Activated CD4-positive, alpha-beta T cell treated with anti-CD3 and anti-CD28 coated beads for 36 hours (primary cell): Measurements from ENCODE around the gene S100A10. TPM values are rescaled to one million over a fixed set of nuclear protein-coding genes. Genes with fewer than 3 reads are reported as not detected.

Experiments used
- ATAC-seq: fragments of 200-7000 bp; cut with Tn5 transposase; one replicate; pipeline ENCODE4 v1.10.0; 2021; ENCODE audit warnings: mild to moderate bottlenecking, moderate library complexity
- CTCF ChIA-PET: fragments of 350-600 bp; sonication (Branson Sonifier 250); formaldehyde crosslinking; loops from one replicate; lab custom pipeline; 2021; ENCODE audit warnings: antibody characterized with exemption; lab: Charles Lee
- POLR2A ChIA-PET: fragments of 350-600 bp; sonication (Branson Sonifier 250); formaldehyde crosslinking; loops from one replicate; lab custom pipeline; 2021; ENCODE audit warnings: antibody characterized with exemption, inconsistent platforms; lab: Charles Lee
- DNase-seq: peaks from one replicate; pipeline ENCODE4 v3.0.0-alpha.2; 2020
- H3K27ac Mint-ChIP-seq: one replicate; pipeline ENCODE4 v1.8.0; 2021; ENCODE audit warnings: mixed read lengths
- H3K27me3 Mint-ChIP-seq: one replicate; pipeline ENCODE4 v1.8.0; 2021; ENCODE audit warnings: mixed read lengths
- H3K36me3 Mint-ChIP-seq: one replicate; pipeline ENCODE4 v1.8.0; 2021; ENCODE audit warnings: low read depth, mixed read lengths
- H3K4me1 Mint-ChIP-seq: one replicate; pipeline ENCODE4 v1.8.0; 2021; ENCODE audit warnings: mixed read lengths
- H3K4me3 Mint-ChIP-seq: one replicate; pipeline ENCODE4 v1.8.0; 2021; ENCODE audit warnings: mild to moderate bottlenecking, moderate library complexity, mixed read lengths
- H3K9me3 Mint-ChIP-seq: one replicate; pipeline ENCODE4 v1.8.0; 2021; ENCODE audit warnings: low read depth, mixed read lengths
- intact Hi-C, 2 experiments: fragments of 100-400 bp; cut with DNase I in 1 of 2; cut with micrococcal nuclease in 1 of 2; formaldehyde crosslinking; loops; one replicate each; pipeline versions ENCODE4 v1.14.2 to v1.15.1; 2022 to 2024; cut with DNase I, micrococcal nuclease
- total RNA-seq, 2 experiments: library from RNA; stranded (reverse); gene quantifications; one replicate each; pipeline ENCODE4 v1.2.3, GENCODE V29; 2021

S100A10 gene
- total RNA-seq, 2 experiments from 2014 or later = 230 to 246 TPM

DNA sequence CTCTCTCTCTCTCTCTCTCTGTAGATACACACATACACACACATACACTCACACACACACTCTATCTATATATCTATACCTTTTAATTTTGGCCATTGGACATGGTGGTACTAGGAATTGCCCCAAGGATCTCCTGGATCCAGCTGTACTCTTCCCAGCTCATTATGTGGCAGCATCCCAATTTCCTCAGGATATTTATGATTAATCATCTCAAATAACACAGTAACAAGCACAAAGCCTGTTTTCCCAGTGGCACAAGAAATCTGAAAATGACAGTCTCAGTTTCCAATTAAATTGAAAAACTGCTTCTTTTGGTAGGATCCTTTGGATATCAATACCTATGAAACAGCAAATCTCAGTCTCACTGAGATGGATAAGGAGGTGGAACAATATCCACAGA is 27.6 kb downstream of the S100A10 start:
- intact Hi-C loops = loop anchor here (5.0 to 10.0 kb wide), 2 partner anchors 34 to 219 kb away; no protein-coding TSS in a partner anchor
- no peak for ATAC-seq

DNA sequence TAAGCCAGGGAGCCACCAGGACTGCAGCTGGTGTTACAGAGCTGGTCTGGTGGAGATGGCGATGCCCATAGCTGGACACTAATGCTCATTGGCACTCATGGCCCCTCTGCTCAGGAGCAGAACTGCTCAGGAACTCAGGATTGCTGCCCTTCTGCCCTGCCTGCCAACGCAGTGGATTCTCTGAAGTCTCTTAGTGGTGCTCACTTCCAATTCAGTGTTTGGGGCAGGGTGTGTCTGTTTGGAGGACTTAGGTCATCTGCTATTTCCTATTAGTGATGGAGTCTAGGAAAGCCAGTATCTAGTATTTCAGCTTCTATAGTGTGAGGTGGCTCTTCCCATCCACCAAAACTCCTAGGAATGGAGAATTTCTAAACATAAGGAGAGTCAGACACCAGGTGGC is 29.1 kb downstream of the S100A10 start:
- ATAC-seq = no peak
- DNase-seq = no peak
- Mint-ChIP-seq H3K27me3 (no peaks in the 10 kb centered on the region), H3K36me3 (no peaks in the 10 kb centered on the region), H3K27ac (no peak overlapping the region), H3K9me3 (no peaks in the 10 kb centered on the region), H3K4me1 (peaks cover 9% of the 10 kb centered on the region), H3K4me3 (no peak overlapping the region)
- ChIA-PET POLR2A (interaction anchor here (0.6 kb wide), 1 partner anchor 22 kb away, joined by 10 read pairs; no protein-coding TSS in a partner anchor), CTCF (interaction anchor here (0.6 to 11.2 kb wide), 7 partner anchors 10 to 50 kb away, joined by 3 to 172 read pairs (median 3); no protein-coding TSS in a partner anchor)
- intact Hi-C loops = loop anchor here in 1 of 2 experiments (10.0 kb wide), 1 partner anchor 220 kb away; no protein-coding TSS in a partner anchor

More for the DNA sequence above, 27.6 kb downstream of the S100A10 start:
- no peak for DNase-seq
- POLR2A ChIA-PET = no interaction called here
- peaks cover 9% of the 10 kb centered on the region for H3K4me1 Mint-ChIP-seq
- CTCF ChIA-PET = interaction anchor here (0.6 to 11.2 kb wide), 4 partner anchors 30 to 39 kb away, joined by 3 to 172 read pairs (median 18); no protein-coding TSS in a partner anchor
- H3K4me3 Mint-ChIP-seq = no peak overlapping the region
- H3K9me3 Mint-ChIP-seq = no peaks in the 10 kb centered on the region
- H3K27ac Mint-ChIP-seq = no peak overlapping the region
- H3K27me3 Mint-ChIP-seq = no peaks in the 10 kb centered on the region
- no peaks in the 10 kb centered on the region for H3K36me3 Mint-ChIP-seq

- no peak overlapping the region for H3K27ac Mint-ChIP-seq
- H3K4me1 Mint-ChIP-seq = peaks cover 5% of the 10 kb centered on the region
- H3K27me3 Mint-ChIP-seq = no peaks in the 10 kb centered on the region
- CTCF ChIA-PET = interaction anchor here (1.1 to 11.2 kb wide), 2 partner anchors 13 to 39 kb away, joined by 5 to 172 read pairs; no protein-coding TSS in a partner anchor
- H3K36me3 Mint-ChIP-seq = no peaks in the 10 kb centered on the region
- no peak overlapping the region for H3K4me3 Mint-ChIP-seq
- POLR2A ChIA-PET = no interaction called here
- H3K9me3 Mint-ChIP-seq = no peaks in the 10 kb centered on the region
- ATAC-seq (no peak), DNase-seq (no peak)
- intact Hi-C loops = loop anchor here in 1 of 2 experiments (10.0 kb wide), 1 partner anchor 222 kb away; no protein-coding TSS in a partner anchor
These were observed 30.4 kb downstream of the S100A10 start for GRCh38 chr1:151963288-151963687.

DNA sequence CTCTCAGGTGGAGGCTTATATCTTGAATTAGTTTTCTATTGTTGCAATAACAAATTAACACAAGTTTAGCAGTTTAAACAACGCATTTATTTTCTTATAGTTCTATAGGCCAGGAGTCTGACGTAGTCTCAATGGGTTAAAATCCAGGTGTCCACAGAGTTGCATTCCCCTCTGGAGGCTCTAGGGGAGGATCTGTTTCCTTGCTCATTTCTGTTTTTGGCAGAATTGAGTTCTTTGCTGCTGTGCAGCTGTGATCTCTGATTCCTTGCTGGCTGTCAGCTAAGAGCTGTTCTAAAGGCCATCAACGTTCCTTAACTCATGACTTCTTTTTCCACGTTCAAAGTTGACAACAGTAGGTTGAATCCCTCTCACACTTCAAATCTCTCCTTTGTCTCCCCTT is 31.8 kb downstream of the S100A10 start:
- intact Hi-C loops = loop anchor here in 1 of 2 experiments (10.0 kb wide), 1 partner anchor 223 kb away; no protein-coding TSS in a partner anchor
- ChIA-PET CTCF (interaction anchor here (1.2 kb wide), 1 partner anchor 9 kb away, joined by 3 read pairs; no protein-coding TSS in a partner anchor), POLR2A (no interaction called here)
- H3K9me3 Mint-ChIP-seq = no peaks in the 10 kb centered on the region
- no peaks in the 10 kb centered on the region for H3K27me3 Mint-ChIP-seq
- no peaks in the 10 kb centered on the region for H3K36me3 Mint-ChIP-seq
- DNase-seq = no peak
- H3K4me1 Mint-ChIP-seq = no peaks in the 10 kb centered on the region
- no peak overlapping the region for H3K27ac Mint-ChIP-seq
- no peak overlapping the region for H3K4me3 Mint-ChIP-seq
- ATAC-seq = no peak

DNA sequence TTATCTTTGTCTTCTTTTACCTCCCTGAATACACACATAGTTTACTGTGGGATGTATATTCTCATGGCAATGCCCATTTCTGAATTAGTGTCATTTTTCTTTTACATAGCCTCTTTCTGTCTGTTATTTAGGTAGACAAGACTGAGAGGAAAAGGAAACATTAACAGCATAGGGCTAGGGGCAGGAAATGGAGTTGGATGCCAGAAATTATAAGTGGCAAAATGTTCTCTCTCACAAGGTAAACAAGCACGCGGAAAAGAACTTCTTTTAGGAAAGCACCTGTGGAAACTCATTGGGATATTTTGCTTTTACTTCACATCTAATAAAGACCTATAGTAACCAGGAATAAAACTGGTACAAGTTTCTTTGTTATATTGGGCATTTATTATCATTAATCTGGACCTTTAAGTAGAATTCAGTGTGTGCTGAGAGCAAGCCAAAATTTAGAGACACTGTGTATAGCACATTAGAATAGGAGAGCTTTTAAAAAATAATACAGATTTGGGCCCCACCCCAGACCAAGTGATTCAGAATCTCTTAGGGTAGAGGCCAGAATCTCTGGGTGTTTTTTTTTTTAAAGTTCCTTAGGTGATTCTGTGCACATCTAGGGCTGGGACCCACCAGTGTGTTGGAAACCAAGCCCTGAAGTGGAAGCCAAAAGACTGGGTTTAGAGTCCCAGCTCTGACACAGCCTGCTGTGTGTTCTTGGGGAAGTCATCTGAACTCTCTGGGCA is 32.7 kb downstream of the S100A10 start:
- DNase-seq (no peak), ATAC-seq (no peak)
- H3K9me3 Mint-ChIP-seq = no peaks in the 10 kb centered on the region
- ChIA-PET CTCF (interaction anchor here (1.2 kb wide), 1 partner anchor 9 kb away, joined by 3 read pairs; no protein-coding TSS in a partner anchor), POLR2A (no interaction called here)
- intact Hi-C loops = loop anchor here in 1 of 2 experiments (10.0 kb wide), 1 partner anchor 224 kb away; no protein-coding TSS in a partner anchor
- H3K4me1 Mint-ChIP-seq = no peaks in the 10 kb centered on the region
- no peak overlapping the region for H3K4me3 Mint-ChIP-seq
- H3K27me3 Mint-ChIP-seq = no peaks in the 10 kb centered on the region
- H3K27ac Mint-ChIP-seq = no peak overlapping the region
- no peaks in the 10 kb centered on the region for H3K36me3 Mint-ChIP-seq

GRCh38 chr1:151958959-151959358 is 34.7 kb downstream of the S100A10 start:
- intact Hi-C loops = no loop called here
- CTCF ChIA-PET = interaction anchor here (1.4 to 1.7 kb wide), 2 partner anchors 9 to 26 kb away, joined by 3 to 7 read pairs; no protein-coding TSS in a partner anchor
- H3K36me3 Mint-ChIP-seq = no peaks in the 10 kb centered on the region

DNA sequence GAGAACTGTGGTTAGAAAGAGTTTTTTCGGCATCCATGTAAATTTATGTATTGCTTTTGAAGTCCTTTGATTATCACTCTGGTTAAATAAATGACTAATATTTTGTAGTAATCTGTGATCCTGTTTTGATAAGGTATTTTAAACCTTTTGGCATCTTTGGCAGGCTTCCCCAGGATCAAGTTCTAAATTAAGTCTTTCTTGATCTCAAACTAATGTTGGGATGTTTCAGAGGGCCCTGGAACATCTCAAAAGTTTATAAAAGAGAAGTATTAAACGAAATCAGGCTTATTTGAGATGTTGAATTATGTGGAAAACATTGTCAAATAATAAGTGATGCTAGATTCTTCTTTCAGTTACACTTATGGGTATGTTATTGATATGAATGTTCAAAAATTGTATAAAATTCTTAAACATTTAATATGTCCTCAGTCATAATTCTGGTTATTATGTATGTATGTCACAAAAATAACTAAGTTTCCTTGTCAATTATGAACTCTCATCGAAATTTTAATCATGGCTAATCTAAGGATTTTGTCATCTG is 36.6 kb downstream of the S100A10 start:
- ChIA-PET CTCF (no interaction called here), POLR2A (no interaction called here)
- Mint-ChIP-seq H3K27me3 (no peaks in the 10 kb centered on the region), H3K27ac (no peak overlapping the region), H3K4me1 (no peaks in the 10 kb centered on the region), H3K36me3 (no peaks in the 10 kb centered on the region), H3K9me3 (no peaks in the 10 kb centered on the region), H3K4me3 (no peak overlapping the region)
- intact Hi-C loops = no loop called here
- DNase-seq = no peak
- ATAC-seq = no peak

More at GRCh38 chr1:151958959-151959358, 34.7 kb downstream of the S100A10 start:
- H3K9me3 Mint-ChIP-seq = no peaks in the 10 kb centered on the region
- H3K4me1 Mint-ChIP-seq = no peaks in the 10 kb centered on the region
- DNase-seq = no peak
- no peak overlapping the region for H3K27ac Mint-ChIP-seq
- POLR2A ChIA-PET = no interaction called here
- no peak for ATAC-seq
- no peaks in the 10 kb centered on the region for H3K27me3 Mint-ChIP-seq
- H3K4me3 Mint-ChIP-seq = no peak overlapping the region

GRCh38 chr1:151953409-151954094 is 40.1 kb downstream of the S100A10 start:
- POLR2A ChIA-PET = no interaction called here
- H3K4me3 Mint-ChIP-seq = no peak overlapping the region
- DNase-seq (no peak), ATAC-seq (no peak)
- no peaks in the 10 kb centered on the region for H3K9me3 Mint-ChIP-seq
- no peaks in the 10 kb centered on the region for H3K4me1 Mint-ChIP-seq
- no peaks in the 10 kb centered on the region for H3K27me3 Mint-ChIP-seq
- CTCF ChIA-PET = interaction anchor here (0.8 to 1.4 kb wide), 7 partner anchors 11 to 474 kb away, joined by 3 to 7 read pairs (median 3); no protein-coding TSS in a partner anchor
- no peak overlapping the region for H3K27ac Mint-ChIP-seq
- H3K36me3 Mint-ChIP-seq = no peaks in the 10 kb centered on the region
- intact Hi-C loops = no loop called here

- intact Hi-C loops = no loop called here
- CTCF ChIA-PET = interaction anchor here (0.6 to 1.5 kb wide), 11 partner anchors 8 to 475 kb away, joined by 3 to 5 read pairs (median 3); no protein-coding TSS in a partner anchor
- DNase-seq (no peak), ATAC-seq (no peak)
- Mint-ChIP-seq H3K4me1 (no peaks in the 10 kb centered on the region), H3K36me3 (no peaks in the 10 kb centered on the region), H3K27ac (no peak overlapping the region), H3K27me3 (no peaks in the 10 kb centered on the region), H3K4me3 (no peak overlapping the region), H3K9me3 (no peaks in the 10 kb centered on the region)
- POLR2A ChIA-PET = no interaction called here
These were observed 40.8 kb downstream of the S100A10 start for GRCh38 chr1:151952811-151953210.

DNA sequence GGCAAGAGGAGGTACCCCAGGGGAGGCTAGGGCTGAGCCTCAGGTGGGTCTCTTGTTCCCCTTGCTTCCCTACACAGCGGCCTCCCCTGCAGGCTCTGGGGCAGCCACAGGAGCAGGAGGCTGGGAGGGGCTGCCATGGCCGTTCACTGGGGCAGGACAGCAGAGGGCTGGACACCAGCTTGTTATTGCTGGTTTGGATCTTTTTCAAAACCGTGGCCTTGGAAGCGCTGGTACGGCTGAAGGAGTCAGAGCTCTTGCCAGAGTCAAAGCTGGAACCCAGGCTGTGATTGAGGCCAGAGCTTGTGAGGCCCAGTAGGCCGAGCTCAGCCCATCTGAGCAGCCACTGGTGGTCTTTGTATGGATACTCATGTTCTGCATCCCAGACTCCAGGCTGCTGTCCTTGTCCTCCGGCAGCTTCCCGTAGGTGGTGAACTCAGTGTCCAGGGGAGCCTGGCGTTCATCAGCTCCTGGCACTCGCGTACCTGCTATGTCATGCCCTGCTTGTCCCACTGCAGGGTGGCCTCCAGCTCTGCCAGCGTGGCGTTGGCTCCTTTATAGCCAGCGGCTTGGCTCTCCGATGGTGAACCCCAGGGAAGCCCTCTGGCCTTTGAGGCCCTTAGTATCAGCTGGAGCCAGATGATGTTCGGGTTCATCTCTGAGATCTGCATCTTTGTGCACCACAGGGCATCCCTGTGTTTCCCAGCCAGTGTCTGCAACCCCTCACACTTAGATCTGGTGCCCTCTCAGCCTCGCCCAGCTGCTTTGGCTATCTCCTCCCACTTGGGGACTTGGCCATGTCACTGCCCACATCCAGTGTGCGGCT is 44.1 kb downstream of the S100A10 start:
- Mint-ChIP-seq H3K4me3 (no peak overlapping the region), H3K36me3 (no peaks in the 10 kb centered on the region), H3K4me1 (peaks cover 25% of the 10 kb centered on the region), H3K9me3 (no peaks in the 10 kb centered on the region), H3K27ac (no peak overlapping the region), H3K27me3 (no peaks in the 10 kb centered on the region)
- no peak for DNase-seq
- POLR2A ChIA-PET = interaction anchor here (0.6 kb wide), 1 partner anchor 329 kb away, joined by 3 read pairs; no protein-coding TSS in a partner anchor
- intact Hi-C loops = no loop called here
- no peak for ATAC-seq
- CTCF ChIA-PET = interaction anchor here (0.6 to 2.5 kb wide), 9 partner anchors 9 to 69 kb away, joined by 3 to 17 read pairs (median 5); no protein-coding TSS in a partner anchor
